SJSA1 (cell line): ENCODE data around the gene NAIP. TPM values are rescaled to one million over a fixed set of nuclear protein-coding genes. Genes with fewer than 3 reads are reported as not detected.
"Not testable (repeated sequence)": the region's sequence is repeated elsewhere in the genome, so short reads cannot be mapped to it uniquely, and the experiment has no call there.

Experiments used
- DNase-seq, 2 experiments: peaks; one replicate each; pipeline ENCODE4 v3.0.0-alpha.2; 2015 to 2020; ENCODE audit warnings: low spot score in 2 of 2, low read depth in 1 of 2
- H3K27ac ChIP-seq: fragments of 250-450 bp; sonication (Bioruptor Pico); 2 replicates; pipeline ENCODE4 v1.5.1; 2020; ENCODE audit warnings: mild to moderate bottlenecking, moderate library complexity
- H3K27me3 ChIP-seq: fragments of 250-450 bp; sonication (Bioruptor Pico); replicated peaks from 2 replicates; pipeline ENCODE4 v1.5.1; 2020; ENCODE audit warnings: mild to moderate bottlenecking, moderate library complexity
- H3K36me3 ChIP-seq: fragments of 250-450 bp; sonication (Bioruptor Pico); 2 replicates; pipeline ENCODE4 v1.5.1; 2020; ENCODE audit warnings: mild to moderate bottlenecking
- H3K4me1 ChIP-seq: fragments of 250-450 bp; sonication (Bioruptor Pico); replicated peaks from 2 replicates; pipeline ENCODE4 v1.6.1; 2021; ENCODE audit warnings: mild to moderate bottlenecking
- H3K4me3 ChIP-seq: fragments of 250-450 bp; sonication (Bioruptor Pico); 2 replicates; pipeline ENCODE4 v1.5.1; 2020; ENCODE audit warnings: mild to moderate bottlenecking
- H3K9me3 ChIP-seq: fragments of 250-450 bp; sonication (Bioruptor Pico); replicated peaks from 2 replicates; pipeline ENCODE4 v1.5.1; 2020; ENCODE audit warnings: mild to moderate bottlenecking
- total RNA-seq: library from RNA; depleted of rRNA; stranded (reverse); fragments of >200 nt; shearing (Covaris generic); gene quantifications from 2 replicates; pipeline ENCODE4 v1.2.3, GENCODE V29; 2014; rRNA removed

The NAIP gene
- total RNA-seq, 1 experiment from 2014 or later = 4.2 TPM

- not testable (repeated sequence) for H3K27ac ChIP-seq, H3K4me3 ChIP-seq, H3K27me3 ChIP-seq
Measured at GRCh38 chr5:70984882-70985281, 40.3 kb downstream of the NAIP start.

GRCh38 chr5:70967220-70967619 is 57.9 kb downstream of the NAIP start:
- H3K9me3 ChIP-seq, H3K27me3 ChIP-seq, H3K4me1 ChIP-seq, DNase-seq, H3K27ac ChIP-seq, H3K4me3 ChIP-seq, H3K36me3 ChIP-seq: not testable (repeated sequence)

More at GRCh38 chr5:70984882-70985281, 40.3 kb downstream of the NAIP start:
- DNase-seq, H3K9me3 ChIP-seq, H3K4me1 ChIP-seq, H3K36me3 ChIP-seq: not testable (repeated sequence)

- H3K4me1 ChIP-seq, H3K4me3 ChIP-seq, H3K27ac ChIP-seq, H3K36me3 ChIP-seq, H3K27me3 ChIP-seq, H3K9me3 ChIP-seq, DNase-seq: not testable (repeated sequence)
Measured at GRCh38 chr5:70964531-70964930, 60.6 kb downstream of the NAIP start.

- H3K36me3 ChIP-seq, H3K4me1 ChIP-seq, H3K9me3 ChIP-seq, H3K27ac ChIP-seq, H3K27me3 ChIP-seq, DNase-seq, H3K4me3 ChIP-seq: not testable (repeated sequence)
Measured at GRCh38 chr5:70953068-70953467, 72.1 kb downstream of the NAIP start.

GRCh38 chr5:70932560-70932959 is 92.6 kb downstream of the NAIP start:
- H3K4me1 ChIP-seq, DNase-seq, H3K4me3 ChIP-seq, H3K27me3 ChIP-seq, H3K27ac ChIP-seq, H3K36me3 ChIP-seq, H3K9me3 ChIP-seq: not testable (repeated sequence)

GRCh38 chr5:70931709-70932368 is 93.3 kb downstream of the NAIP start:
- not testable (repeated sequence) for H3K36me3 ChIP-seq, H3K9me3 ChIP-seq, H3K27ac ChIP-seq, H3K27me3 ChIP-seq, H3K4me1 ChIP-seq, H3K4me3 ChIP-seq, DNase-seq

- H3K9me3 ChIP-seq, H3K27ac ChIP-seq, H3K27me3 ChIP-seq, H3K4me3 ChIP-seq, H3K4me1 ChIP-seq, H3K36me3 ChIP-seq, DNase-seq: not testable (repeated sequence)
Measured at GRCh38 chr5:70925211-70925562, 100.0 kb downstream of the NAIP start.

Other genes starting within 250 kb of the NAIP start
- gene SERF1A, start 124.7 kb downstream of the NAIP start, total RNA-seq = 1.6 and 5.9 TPM in 2 replicates
- 93.4 and 103 TPM in 2 replicates for gene SMN1, start 100.3 kb downstream of the NAIP start, total RNA-seq
- gene GTF2H2, start 42.3 kb upstream of the NAIP start, total RNA-seq = 41.7 and 51.2 TPM in 2 replicates